ENCODE results near the gene CXorf58.
A peak's percentile ranks its signal among the peaks of the same experiment; 100 is the strongest.
"Not testable (repeated sequence)": the region's sequence is repeated elsewhere in the genome, so short reads cannot be mapped to it uniquely, and the experiment has no call there.

Gene CXorf58

GRCh38 chrX:23907498-23908218 is at the start of gene CXorf58, which contains the start of gene APOO:
TSS of gene CXorf58 (plus strand) at chrX:23908006. CDS start at chrX:23910303, 2,297 bp downstream.
TSS of gene APOO (minus strand) at chrX:23907938. CDS start at chrX:23907702, 236 bp downstream.
- DNase-seq: peak; percentile 93 to 94

GRCh38 chrX:23859238-23859637 is 48.6 kb upstream of the CXorf58 start:
- not testable (repeated sequence) for DNase-seq

- DNase-seq: no peak
Observed at GRCh38 chrX:23861215-23861896, 46.5 kb upstream of the CXorf58 start.

GRCh38 chrX:23861952-23862351 is 45.9 kb upstream of the CXorf58 start:
- DNase-seq: not testable (repeated sequence)

GRCh38 chrX:23864742-23865326 is 43.0 kb upstream of the CXorf58 start:
- no peak for DNase-seq

GRCh38 chrX:23870041-23870440 is 37.8 kb upstream of the CXorf58 start:
- no peak for DNase-seq

GRCh38 chrX:23871905-23872546 is 35.8 kb upstream of the CXorf58 start:
- peak in 1 of 2 donors; percentile 11 for DNase-seq

GRCh38 chrX:23879380-23880090 is 28.3 kb upstream of the CXorf58 start:
- DNase-seq: no peak

GRCh38 chrX:23883737-23884354 is 24.0 kb upstream of the CXorf58 start:
- DNase-seq: no peak

- no peak for DNase-seq
Observed at GRCh38 chrX:23884427-23885024, 23.3 kb upstream of the CXorf58 start.

- no peak for DNase-seq
Observed at GRCh38 chrX:23885803-23886202, 22.0 kb upstream of the CXorf58 start.

- no peak for DNase-seq
Observed at GRCh38 chrX:23887451-23887850, 20.4 kb upstream of the CXorf58 start.

GRCh38 chrX:23887918-23888317 is 19.9 kb upstream of the CXorf58 start:
- DNase-seq: no peak

- DNase-seq: no peak
Observed at GRCh38 chrX:23888887-23889501, 18.8 kb upstream of the CXorf58 start.

GRCh38 chrX:23890933-23891332 is 16.9 kb upstream of the CXorf58 start:
- no peak for DNase-seq

GRCh38 chrX:23894993-23895392 is 12.8 kb upstream of the CXorf58 start:
- DNase-seq: not testable (repeated sequence)

- DNase-seq: not testable (repeated sequence)
Observed at GRCh38 chrX:23896539-23896938, 11.3 kb upstream of the CXorf58 start.

GRCh38 chrX:23896981-23897380 is 10.8 kb upstream of the CXorf58 start:
- DNase-seq: no peak

- no peak for DNase-seq
Observed at GRCh38 chrX:23898412-23898959, 9.3 kb upstream of the CXorf58 start.

- peak in 1 of 2 donors; percentile 13 for DNase-seq
Observed at GRCh38 chrX:23900220-23900797, 7.5 kb upstream of the CXorf58 start.

- peak in 1 of 2 donors; percentile 33 for DNase-seq
Observed at GRCh38 chrX:23901060-23901459, 6.7 kb upstream of the CXorf58 start.
